Ishikawa (cell line): Measurements from ENCODE around the gene GNAT3.

Source experiments
- CEBPB ChIP-seq: IDR thresholded peaks from 2 replicates; pipeline ENCODE4 v1.6.1; 2012
- EGR1 ChIP-seq: IDR thresholded peaks from 2 replicates; pipeline ENCODE4 v1.6.1; 2012
- EP300 ChIP-seq: IDR thresholded peaks from 2 replicates; pipeline ENCODE4 v1.6.1; 2012; ENCODE audit warnings: borderline replicate concordance
- FOXM1 ChIP-seq: IDR thresholded peaks from 2 replicates; pipeline ENCODE4 v1.6.1; 2012; ENCODE audit warnings: low read depth, borderline replicate concordance
- MAX ChIP-seq: IDR thresholded peaks from 2 replicates; pipeline ENCODE4 v1.6.1; 2012
- NFIC ChIP-seq: IDR thresholded peaks from 2 replicates; pipeline ENCODE4 v1.6.1; 2012
- RAD21 ChIP-seq: IDR thresholded peaks from 2 replicates; pipeline ENCODE4 v1.6.1; 2012; ENCODE audit warnings: low read depth
- TAF1 ChIP-seq: IDR thresholded peaks from 2 replicates; pipeline ENCODE4 v1.6.1; 2012; ENCODE audit warnings: low read depth, mild to moderate bottlenecking
- TCF12 ChIP-seq: IDR thresholded peaks from 2 replicates; pipeline ENCODE4 v1.6.1; 2012; ENCODE audit warnings: low read depth
- YY1 ChIP-seq: IDR thresholded peaks from 2 replicates; pipeline ENCODE4 v1.6.1; 2012; ENCODE audit warnings: low read depth
- ZBTB7A ChIP-seq: IDR thresholded peaks from 2 replicates; pipeline ENCODE4 v1.6.1; 2012; ENCODE audit warnings: low read depth
- TF ChIP-seq, protein P1 (sequence below): IDR thresholded peaks from 2 replicates; pipeline ENCODE4 v1.6.1; 2012; ENCODE audit warnings: low read depth, mild to moderate bottlenecking

GRCh38 chr7:80427218-80427617 is 84.6 kb downstream of the GNAT3 start:
- no peak for TF ChIP-seq EP300
- TF ChIP-seq, protein P1, sequence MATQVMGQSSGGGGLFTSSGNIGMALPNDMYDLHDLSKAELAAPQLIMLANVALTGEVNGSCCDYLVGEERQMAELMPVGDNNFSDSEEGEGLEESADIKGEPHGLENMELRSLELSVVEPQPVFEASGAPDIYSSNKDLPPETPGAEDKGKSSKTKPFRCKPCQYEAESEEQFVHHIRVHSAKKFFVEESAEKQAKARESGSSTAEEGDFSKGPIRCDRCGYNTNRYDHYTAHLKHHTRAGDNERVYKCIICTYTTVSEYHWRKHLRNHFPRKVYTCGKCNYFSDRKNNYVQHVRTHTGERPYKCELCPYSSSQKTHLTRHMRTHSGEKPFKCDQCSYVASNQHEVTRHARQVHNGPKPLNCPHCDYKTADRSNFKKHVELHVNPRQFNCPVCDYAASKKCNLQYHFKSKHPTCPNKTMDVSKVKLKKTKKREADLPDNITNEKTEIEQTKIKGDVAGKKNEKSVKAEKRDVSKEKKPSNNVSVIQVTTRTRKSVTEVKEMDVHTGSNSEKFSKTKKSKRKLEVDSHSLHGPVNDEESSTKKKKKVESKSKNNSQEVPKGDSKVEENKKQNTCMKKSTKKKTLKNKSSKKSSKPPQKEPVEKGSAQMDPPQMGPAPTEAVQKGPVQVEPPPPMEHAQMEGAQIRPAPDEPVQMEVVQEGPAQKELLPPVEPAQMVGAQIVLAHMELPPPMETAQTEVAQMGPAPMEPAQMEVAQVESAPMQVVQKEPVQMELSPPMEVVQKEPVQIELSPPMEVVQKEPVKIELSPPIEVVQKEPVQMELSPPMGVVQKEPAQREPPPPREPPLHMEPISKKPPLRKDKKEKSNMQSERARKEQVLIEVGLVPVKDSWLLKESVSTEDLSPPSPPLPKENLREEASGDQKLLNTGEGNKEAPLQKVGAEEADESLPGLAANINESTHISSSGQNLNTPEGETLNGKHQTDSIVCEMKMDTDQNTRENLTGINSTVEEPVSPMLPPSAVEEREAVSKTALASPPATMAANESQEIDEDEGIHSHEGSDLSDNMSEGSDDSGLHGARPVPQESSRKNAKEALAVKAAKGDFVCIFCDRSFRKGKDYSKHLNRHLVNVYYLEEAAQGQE = no peak
- TF ChIP-seq ZBTB7A = no peak
- no peak for TF ChIP-seq TAF1
- no peak for TF ChIP-seq NFIC
- TF ChIP-seq MAX = no peak
- no peak for TF ChIP-seq CEBPB
- no peak for TF ChIP-seq EGR1
- no peak for TF ChIP-seq YY1
- TF ChIP-seq TCF12 = no peak
- no peak for TF ChIP-seq RAD21
- no peak for TF ChIP-seq FOXM1
